Astrocyte (in vitro differentiated cells and primary cell): ENCODE data around the gene SLC12A6. TPM values are rescaled to one million over a fixed set of nuclear protein-coding genes. Genes with fewer than 3 reads are reported as not detected.

Source experiments
- DNase-seq: peaks from one replicate; pipeline ENCODE4 v3.0.0-alpha.2; 2010; ENCODE audit warnings: low read depth
- FAIRE-seq: peaks from 2 replicates; lab custom pipeline; 2011; peaks lifted over from hg19 to GRCh38; lab: Jason Lieb, UNC
- H2AFZ ChIP-seq: 2 replicates; pipeline ENCODE4 v1.6.0; 2012; ENCODE audit warnings: low read depth, low read length, inconsistent platforms
- H3K27ac ChIP-seq: 2 replicates; pipeline ENCODE4 v1.5.1; 2011; ENCODE audit warnings: low read depth, low read length, inconsistent platforms
- H3K27me3 ChIP-seq: 2 replicates; pipeline ENCODE4 v1.6.0; 2011; ENCODE audit warnings: low read length, inconsistent platforms; ENCODE audit not compliant: insufficient read depth
- H3K36me3 ChIP-seq: 2 replicates; pipeline ENCODE4 v1.5.1; 2011; ENCODE audit warnings: low read length, inconsistent platforms; ENCODE audit not compliant: insufficient read depth
- H3K4me1 ChIP-seq: 2 replicates; pipeline ENCODE4 v1.5.1; 2011; ENCODE audit warnings: low read length, inconsistent platforms; ENCODE audit not compliant: insufficient read depth
- H3K4me2 ChIP-seq: 2 replicates; pipeline ENCODE4 v1.6.0; 2012; ENCODE audit warnings: low read length, inconsistent platforms
- H3K4me3 ChIP-seq: 2 replicates; pipeline ENCODE4 v1.5.1; 2011; ENCODE audit warnings: low read depth, mild to moderate bottlenecking, low read length, inconsistent platforms; ENCODE audit not compliant: insufficient read depth
- H3K79me2 ChIP-seq: 2 replicates; pipeline ENCODE4 v1.6.0; 2012; ENCODE audit warnings: mild to moderate bottlenecking, low read length, inconsistent platforms; ENCODE audit not compliant: insufficient read depth
- H3K9ac ChIP-seq: 2 replicates; pipeline ENCODE4 v1.6.0; 2012; ENCODE audit warnings: mild to moderate bottlenecking, low read length, inconsistent platforms
- H3K9me3 ChIP-seq: 2 replicates; pipeline ENCODE4 v1.5.1; 2012; ENCODE audit warnings: low read depth, mild to moderate bottlenecking, low read length, inconsistent platforms; ENCODE audit not compliant: insufficient read depth
- H4K20me1 ChIP-seq: 2 replicates; pipeline ENCODE4 v1.6.0; 2012; ENCODE audit warnings: low read length, inconsistent platforms; ENCODE audit not compliant: insufficient read depth
- H3K27ac Mint-ChIP-seq: one replicate; pipeline ENCODE4 v1.8.0; 2021; ENCODE audit warnings: mild to moderate bottlenecking, mixed read lengths; ENCODE audit not compliant: unreplicated experiment
- H3K27me3 Mint-ChIP-seq: one replicate; pipeline ENCODE4 v1.8.0; 2021; ENCODE audit warnings: low read depth, mixed read lengths; ENCODE audit not compliant: unreplicated experiment
- H3K36me3 Mint-ChIP-seq: one replicate; pipeline ENCODE4 v1.8.0; 2021; ENCODE audit warnings: low read depth, mixed read lengths; ENCODE audit not compliant: unreplicated experiment
- H3K4me1 Mint-ChIP-seq: one replicate; pipeline ENCODE4 v1.8.0; 2021; ENCODE audit warnings: low read depth, mixed read lengths; ENCODE audit not compliant: unreplicated experiment
- H3K4me3 Mint-ChIP-seq: one replicate; pipeline ENCODE4 v1.8.0; 2021; ENCODE audit warnings: mild to moderate bottlenecking, moderate library complexity, mixed read lengths; ENCODE audit not compliant: unreplicated experiment
- H3K9me3 Mint-ChIP-seq: one replicate; pipeline ENCODE4 v1.8.0; 2021; ENCODE audit warnings: mild to moderate bottlenecking, mixed read lengths; ENCODE audit not compliant: unreplicated experiment
- CTCF ChIP-seq: IDR thresholded peaks from 2 replicates; pipeline ENCODE4 v1.5.1; 2011; ENCODE audit warnings: low read depth, mild to moderate bottlenecking, inconsistent platforms, low read length, moderate library complexity; ENCODE audit not compliant: insufficient read depth
- EZH2 ChIP-seq: IDR thresholded peaks from 2 replicates; pipeline ENCODE4 v1.6.1; 2012; ENCODE audit warnings: mild to moderate bottlenecking, low read length, inconsistent platforms; ENCODE audit not compliant: insufficient read depth
- total RNA-seq: library from RNA; stranded (reverse); gene quantifications from 2 replicates; pipeline ENCODE4 v1.2.1, GENCODE V29; 2021

Gene SLC12A6
- total RNA-seq, 1 donor from 2014 or later: 15.8 TPM

GRCh38 chr15:34318277-34319079 lies 19.1 kb downstream of the SLC12A6 start:
- Mint-ChIP-seq H3K4me1 (peaks cover 5% of the 10 kb centered on the region), H3K4me3 (peak overlapping the region; percentile 90), H3K36me3 (no peaks in the 10 kb centered on the region), H3K9me3 (no peaks in the 10 kb centered on the region), H3K27ac (peak overlapping the region; percentile 68), H3K27me3 (no peaks in the 10 kb centered on the region)
- TF ChIP-seq CTCF: no peak
- TF ChIP-seq EZH2: no peak
- peak overlapping the region; percentile 52 for H3K4me3 ChIP-seq
- H3K9me3 ChIP-seq: no peaks in the 10 kb centered on the region
- H2AFZ ChIP-seq: peak overlapping the region; percentile 50
- no peaks in the 10 kb centered on the region for H3K27me3 ChIP-seq
- no peaks in the 10 kb centered on the region for H4K20me1 ChIP-seq
- H3K9ac ChIP-seq: peak overlapping the region; percentile 58
- peak overlapping the region; percentile 80 for H3K4me2 ChIP-seq
- peak; percentile 45 for DNase-seq
- H3K79me2 ChIP-seq: no peaks in the 10 kb centered on the region
- H3K27ac ChIP-seq: no peak overlapping the region
- no peak for FAIRE-seq
- H3K4me1 ChIP-seq: peaks cover 4% of the 10 kb centered on the region
- no peaks in the 10 kb centered on the region for H3K36me3 ChIP-seq

- Histone ChIP-seq H3K4me2 (no peak overlapping the region), H3K27me3 (no peaks in the 10 kb centered on the region), H3K4me3 (no peak overlapping the region), H3K9ac (no peak overlapping the region), H3K4me1 (peaks cover 4% of the 10 kb centered on the region), H3K36me3 (no peaks in the 10 kb centered on the region), H4K20me1 (no peaks in the 10 kb centered on the region), H2AFZ (no peak overlapping the region), H3K9me3 (no peaks in the 10 kb centered on the region), H3K79me2 (no peaks in the 10 kb centered on the region), H3K27ac (no peak overlapping the region)
- DNase-seq (no peak), FAIRE-seq (no peak)
- no peak for TF ChIP-seq CTCF
- no peak for TF ChIP-seq EZH2
- Mint-ChIP-seq H3K9me3 (no peaks in the 10 kb centered on the region), H3K4me3 (no peak overlapping the region), H3K4me1 (peaks cover 5% of the 10 kb centered on the region), H3K27ac (no peak overlapping the region), H3K36me3 (no peaks in the 10 kb centered on the region), H3K27me3 (no peaks in the 10 kb centered on the region)
These were observed 22.8 kb downstream of the SLC12A6 start for GRCh38 chr15:34314491-34315490.
